CD4-positive, alpha-beta T cell treated with Interleukin-12 subunit alpha and Interleukin-12 subunit beta, for 1 hour (primary cell): ENCODE results near the gene NCAPG2.

ENCODE experiments used
- DNase-seq: peaks from one replicate; pipeline ENCODE4 v3.0.0-alpha.2; 2020

Gene NCAPG2

GRCh38 chr7:158733775-158734494 lies 29.3 kb upstream of the NCAPG2 start:
- DNase-seq = no peak

- DNase-seq = no peak
Measured at GRCh38 chr7:158733220-158733519, 28.6 kb upstream of the NCAPG2 start.

GRCh38 chr7:158732494-158733219 lies 28.1 kb upstream of the NCAPG2 start:
- DNase-seq = no peak

- DNase-seq = no peak
Measured at GRCh38 chr7:158731761-158732160, 27.2 kb upstream of the NCAPG2 start.

- no peak for DNase-seq
Measured at GRCh38 chr7:158730383-158731346, 26.1 kb upstream of the NCAPG2 start.

- DNase-seq = no peak
Measured at GRCh38 chr7:158729646-158730382, 25.2 kb upstream of the NCAPG2 start.

GRCh38 chr7:158728911-158729645 lies 24.5 kb upstream of the NCAPG2 start:
- no peak for DNase-seq

GRCh38 chr7:158727690-158728089 lies 23.1 kb upstream of the NCAPG2 start:
- DNase-seq = no peak

GRCh38 chr7:158726277-158726807 lies 21.7 kb upstream of the NCAPG2 start:
- DNase-seq = no peak

- no peak for DNase-seq
Measured at GRCh38 chr7:158725506-158725800, 20.8 kb upstream of the NCAPG2 start.

GRCh38 chr7:158724658-158725505 lies 20.3 kb upstream of the NCAPG2 start:
- no peak for DNase-seq

- DNase-seq = no peak
Measured at GRCh38 chr7:158723714-158724385, 19.2 kb upstream of the NCAPG2 start.

- no peak for DNase-seq
Measured at GRCh38 chr7:158723266-158723665, 18.7 kb upstream of the NCAPG2 start.

GRCh38 chr7:158722574-158723237 lies 18.1 kb upstream of the NCAPG2 start:
- DNase-seq = no peak

GRCh38 chr7:158720112-158720511 lies 15.5 kb upstream of the NCAPG2 start:
- DNase-seq = no peak

- no peak for DNase-seq
Measured at GRCh38 chr7:158716802-158717201, 12.2 kb upstream of the NCAPG2 start.

GRCh38 chr7:158710651-158711102 lies 6.1 kb upstream of the NCAPG2 start:
- DNase-seq = peak; percentile 26

- no peak for DNase-seq
Measured at GRCh38 chr7:158707610-158708009, 3.0 kb upstream of the NCAPG2 start.

- DNase-seq = no peak
Measured at GRCh38 chr7:158706710-158707590, 2.3 kb upstream of the NCAPG2 start.
